ENCODE data around the gene SNX9. TPM values are rescaled to one million over a fixed set of nuclear protein-coding genes. Genes with fewer than 3 reads are reported as not detected.

The SNX9 gene
- total and polyA plus RNA-seq, 2 of the 4 experiments (the other 2 are of a cell fraction), result 35.3 to 41.2 TPM

DNA sequence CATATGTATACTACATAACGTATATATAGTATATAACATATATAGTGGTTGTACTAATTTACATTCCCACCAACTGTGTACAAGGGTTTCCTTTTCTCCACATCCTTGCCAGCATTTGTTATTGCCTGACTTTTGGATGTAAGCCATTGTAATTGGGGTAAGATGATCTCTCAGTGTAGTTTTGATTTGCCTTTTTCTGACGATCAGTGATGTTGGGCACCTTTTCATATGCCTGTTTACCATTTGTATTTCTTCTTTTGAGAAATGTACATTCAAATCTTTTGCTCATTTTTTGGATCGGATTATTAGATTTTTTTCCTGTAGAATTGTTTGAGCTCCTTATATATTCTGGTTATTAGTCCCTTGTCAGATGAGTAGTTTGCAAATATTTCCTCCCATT is 170.0 kb downstream of the SNX9 start:
- DNase-seq, result no peak
- no peak overlapping the region for H2BK5ac ChIP-seq (ENCODE audit: low read depth, low read length, poor library complexity, severe bottlenecking)
- H3K36me3 ChIP-seq (ENCODE audit: control insufficient read depth, insufficient read depth, low read length), result peaks cover 5% of the 10 kb centered on the region
- H3K14ac ChIP-seq (replicated peaks; ENCODE audit: low read depth, low read length), result no peak overlapping the region
- TF ChIP-seq NFE2L2 (IDR thresholded peaks at IDR 0.05; ENCODE audit: low read depth, low read length) (no peak), MAFK (IDR thresholded peaks at IDR 0.05; ENCODE audit: low read depth, low read length) (no peak), CHD1 (IDR thresholded peaks at IDR 0.05; ENCODE audit: low read depth, low read length) (no peak), RFX5 (IDR thresholded peaks at IDR 0.05; ENCODE audit: low read depth, low read length) (no peak), POLR2A (IDR thresholded peaks at IDR 0.05; ENCODE audit: low read depth, low read length) (no peak), MAZ (IDR thresholded peaks at IDR 0.05; ENCODE audit: borderline replicate concordance, low read depth, low read length) (no peak), RAD21 (IDR thresholded peaks at IDR 0.05; ENCODE audit: low read length) (no peak), BHLHE40 (IDR thresholded peaks at IDR 0.05; ENCODE audit: low read depth, low read length) (no peak)
- no peak overlapping the region for H3K18ac ChIP-seq (ENCODE audit: low read depth, low read length)
- H4K91ac ChIP-seq (ENCODE audit: insufficient read depth, low read depth, low read length), result no peak overlapping the region
- no peak overlapping the region for H4K5ac ChIP-seq (ENCODE audit: low read depth, low read length)
- peaks cover 29 to 91% of the 10 kb centered on the region in 2 experiments for H3K79me1 ChIP-seq (ENCODE audit: low read depth in 1 of 2, low read length in 2 of 2)
- no CpG with 5 or more reads among the region's 3 CpGs for WGBS, 2 experiments (ENCODE audit: extremely low coverage in 2 of 2, insufficient read length in 1 of 2)
- no peak overlapping the region for H2AK9ac ChIP-seq (replicated peaks; ENCODE audit: low read depth, low read length, poor library complexity)
- in situ Hi-C loops (cut with MboI; ENCODE audit: low sequenced_read_pairs) (no loop called here), dilution Hi-C loops (cut with HindIII; ENCODE audit: low sequenced_read_pairs, unreplicated experiment) (no loop called here), intact Hi-C loops (cut with micrococcal nuclease) (no loop called here)
- no peak overlapping the region for H3K4ac ChIP-seq (ENCODE audit: low read depth, low read length)
- no peak overlapping the region for H3K27ac ChIP-seq (ENCODE audit: insufficient read depth, low read length)
- H4K8ac ChIP-seq (ENCODE audit: low read depth in 2 of 2, low read length in 2 of 2), result no peak overlapping the region
- no peak overlapping the region for H3K23ac ChIP-seq (ENCODE audit: low read depth, low read length)
- H2BK120ac ChIP-seq (ENCODE audit: low read depth, low read length), result no peak overlapping the region
- no peak for ATAC-seq (ENCODE audit: low read depth)
- H2AK5ac ChIP-seq (ENCODE audit: low read depth, low read length), result no peak overlapping the region
- H3K9ac ChIP-seq (ENCODE audit: low read depth, low read length), result no peak overlapping the region
- no peaks in the 10 kb centered on the region for H3K27me3 ChIP-seq (ENCODE audit: control insufficient read depth, insufficient read depth, low read length)
- ChIA-PET CTCF (interaction anchor here (0.6 to 1.2 kb wide), 2 partner anchors 9 to 50 kb away, joined by 3 read pairs; no protein-coding TSS in a partner anchor), POLR2A (ENCODE audit: unreplicated experiment) (interaction anchor here (0.6 kb wide), 1 partner anchor 15 kb away, joined by 3 read pairs; no protein-coding TSS in a partner anchor)
- H2BK15ac ChIP-seq (ENCODE audit: low read depth, low read length), result no peak overlapping the region
- H3K56ac ChIP-seq (ENCODE audit: extremely low read depth, insufficient read depth, low read length), result no peak overlapping the region
- peaks cover 46% of the 10 kb centered on the region for H3K9me1 ChIP-seq (ENCODE audit: insufficient read depth, low read length)
- H3K4me3 ChIP-seq (ENCODE audit: insufficient read depth, low read depth, low read length), result no peak overlapping the region
- BruUV-seq (replicated peaks), result no TSS peak
- no peak overlapping the region for H2BK20ac ChIP-seq (ENCODE audit: low read depth, low read length)
- H3K4me2 ChIP-seq (ENCODE audit: low read depth, low read length), result no peak overlapping the region
- peaks cover 76% of the 10 kb centered on the region for H4K20me1 ChIP-seq (ENCODE audit: insufficient read depth, low read length)
- peaks cover 32% of the 10 kb centered on the region for H3K4me1 ChIP-seq (ENCODE audit: control insufficient read depth, insufficient read depth, low read length)
- no peaks in the 10 kb centered on the region for H3K9me3 ChIP-seq (ENCODE audit: control insufficient read depth, insufficient read depth, low read length)
- no peak overlapping the region for H2AFZ ChIP-seq (replicated peaks; ENCODE audit: low read length, poor library complexity)

Measured in IMR-90 (cell line).